IPS-18c (cell line): ENCODE results near the gene UBE2D3.

Experiments
- H3K4me3 ChIP-seq: 2 replicates; pipeline ENCODE4 v1.7.0; 2013; ENCODE audit warnings: low read depth, mild to moderate bottlenecking, low read length, moderate library complexity; ENCODE audit not compliant: insufficient read depth
- H3K9me3 ChIP-seq: one replicate; pipeline ENCODE4 v1.6.1; 2013; ENCODE audit warnings: mild to moderate bottlenecking, low read length, moderate library complexity; ENCODE audit not compliant: control insufficient read depth, insufficient read depth

UBE2D3 gene

GRCh38 chr4:102817021-102817605 lies 10.2 kb downstream of the UBE2D3 start:
- H3K9me3 ChIP-seq, result no peaks in the 10 kb centered on the region
- no peak overlapping the region for H3K4me3 ChIP-seq

GRCh38 chr4:102815981-102816380 lies 11.4 kb downstream of the UBE2D3 start:
- H3K9me3 ChIP-seq, result no peaks in the 10 kb centered on the region
- no peak overlapping the region for H3K4me3 ChIP-seq

- no peaks in the 10 kb centered on the region for H3K9me3 ChIP-seq
- no peak overlapping the region for H3K4me3 ChIP-seq
Observed at GRCh38 chr4:102809691-102810090, 17.7 kb downstream of the UBE2D3 start.

- no peak overlapping the region for H3K4me3 ChIP-seq
- H3K9me3 ChIP-seq, result no peaks in the 10 kb centered on the region
Observed at GRCh38 chr4:102809190-102809589, 18.2 kb downstream of the UBE2D3 start.

- no peaks in the 10 kb centered on the region for H3K9me3 ChIP-seq
- no peak overlapping the region for H3K4me3 ChIP-seq
Observed at GRCh38 chr4:102808009-102808408, 19.3 kb downstream of the UBE2D3 start.

GRCh38 chr4:102807345-102807744 lies 20.0 kb downstream of the UBE2D3 start:
- H3K9me3 ChIP-seq, result no peaks in the 10 kb centered on the region
- H3K4me3 ChIP-seq, result no peak overlapping the region

- no peaks in the 10 kb centered on the region for H3K9me3 ChIP-seq
- H3K4me3 ChIP-seq, result no peak overlapping the region
Observed at GRCh38 chr4:102799816-102800215, 27.5 kb downstream of the UBE2D3 start.

GRCh38 chr4:102794999-102795398 lies 32.4 kb downstream of the UBE2D3 start:
- Histone ChIP-seq H3K9me3 (no peaks in the 10 kb centered on the region), H3K4me3 (no peak overlapping the region)

GRCh38 chr4:102792361-102792936 lies 34.9 kb downstream of the UBE2D3 start:
- H3K9me3 ChIP-seq, result no peaks in the 10 kb centered on the region
- no peak overlapping the region for H3K4me3 ChIP-seq

- H3K9me3 ChIP-seq, result no peaks in the 10 kb centered on the region
Observed at GRCh38 chr4:102791318-102791835, 36.0 kb downstream of the UBE2D3 start.

GRCh38 chr4:102789317-102789717 lies 38.0 kb downstream of the UBE2D3 start:
- no peak overlapping the region for H3K4me3 ChIP-seq
- H3K9me3 ChIP-seq, result no peaks in the 10 kb centered on the region

More at GRCh38 chr4:102791318-102791835, 36.0 kb downstream of the UBE2D3 start:
- H3K4me3 ChIP-seq, result no peak overlapping the region

GRCh38 chr4:102787944-102788343 lies 39.4 kb downstream of the UBE2D3 start:
- no peaks in the 10 kb centered on the region for H3K9me3 ChIP-seq

GRCh38 chr4:102787096-102787881 lies 40.1 kb downstream of the UBE2D3 start:
- H3K9me3 ChIP-seq, result no peaks in the 10 kb centered on the region
- no peak overlapping the region for H3K4me3 ChIP-seq

More at GRCh38 chr4:102787944-102788343, 39.4 kb downstream of the UBE2D3 start:
- H3K4me3 ChIP-seq, result no peak overlapping the region

GRCh38 chr4:102786279-102786678 lies 41.1 kb downstream of the UBE2D3 start:
- Histone ChIP-seq H3K9me3 (no peaks in the 10 kb centered on the region), H3K4me3 (no peak overlapping the region)

GRCh38 chr4:102783006-102783405 lies 44.3 kb downstream of the UBE2D3 start:
- Histone ChIP-seq H3K9me3 (no peaks in the 10 kb centered on the region), H3K4me3 (no peak overlapping the region)

GRCh38 chr4:102781570-102781969 lies 45.8 kb downstream of the UBE2D3 start:
- H3K9me3 ChIP-seq, result no peaks in the 10 kb centered on the region
- H3K4me3 ChIP-seq, result no peak overlapping the region

- H3K9me3 ChIP-seq, result no peaks in the 10 kb centered on the region
- no peak overlapping the region for H3K4me3 ChIP-seq
Observed at GRCh38 chr4:102780476-102781144, 46.7 kb downstream of the UBE2D3 start.
